HUES64 (cell line): ENCODE results near the gene SMIM43.

Experiments used
- H3K27ac ChIP-seq: 2 replicates; pipeline ENCODE4 v1.7.0; 2013; ENCODE audit warnings: low read depth, low read length, inconsistent platforms
- H3K27me3 ChIP-seq: 2 replicates; pipeline ENCODE4 v1.6.1; 2013; ENCODE audit warnings: mild to moderate bottlenecking, low read length; ENCODE audit not compliant: insufficient read depth
- H3K36me3 ChIP-seq: 2 replicates; pipeline ENCODE4 v1.6.1; 2013; ENCODE audit warnings: mild to moderate bottlenecking, low read length; ENCODE audit not compliant: insufficient read depth
- H3K4me1 ChIP-seq: 2 replicates; pipeline ENCODE4 v1.6.1; 2013; ENCODE audit warnings: mild to moderate bottlenecking, low read length, moderate library complexity; ENCODE audit not compliant: insufficient read depth
- H3K4me3 ChIP-seq: 2 replicates; pipeline ENCODE4 v1.5.1; 2013; ENCODE audit warnings: mild to moderate bottlenecking, low read length, moderate library complexity
- H3K9ac ChIP-seq: 2 replicates; pipeline ENCODE4 v1.6.1; 2013; ENCODE audit warnings: mild to moderate bottlenecking, low read depth, low read length
- H3K9me3 ChIP-seq: 2 replicates; pipeline ENCODE4 v1.6.1; 2013; ENCODE audit warnings: low read depth, low read length; ENCODE audit not compliant: insufficient read depth
- WGBS: fragments of 150-250, 120-280 bp; methylation state at CpG from one replicate; pipeline ENCODE4 v1.1.7; 2013; ENCODE audit warnings: missing lambda C conversion rate; 5-methylcytosine and 5-hydroxymethylcytosine counted together

SMIM43 gene

GRCh38 chr4:121794505-121795188 is 29.7 kb upstream of the SMIM43 start:
- H3K9ac ChIP-seq, result no peak overlapping the region
- no peaks in the 10 kb centered on the region for H3K9me3 ChIP-seq
- H3K27me3 ChIP-seq, result no peaks in the 10 kb centered on the region
- no peak overlapping the region for H3K27ac ChIP-seq
- H3K4me1 ChIP-seq, result peaks cover 26% of the 10 kb centered on the region
- no peaks in the 10 kb centered on the region for H3K36me3 ChIP-seq
- 83% methylated on average over 5 of the region's 5 CpGs for WGBS
- H3K4me3 ChIP-seq, result no peak overlapping the region

GRCh38 chr4:121792966-121793365 is 28.0 kb upstream of the SMIM43 start:
- H3K4me1 ChIP-seq, result peaks cover 27% of the 10 kb centered on the region
- H3K9me3 ChIP-seq, result no peaks in the 10 kb centered on the region
- WGBS, result 91% methylated on average over 2 of the region's 2 CpGs
- H3K27me3 ChIP-seq, result no peaks in the 10 kb centered on the region
- H3K27ac ChIP-seq, result no peak overlapping the region
- no peak overlapping the region for H3K9ac ChIP-seq
- H3K4me3 ChIP-seq, result no peak overlapping the region
- H3K36me3 ChIP-seq, result no peaks in the 10 kb centered on the region

- WGBS, result 96% methylated on average over 5 of the region's 5 CpGs
- Histone ChIP-seq H3K36me3 (no peaks in the 10 kb centered on the region), H3K9ac (no peak overlapping the region), H3K27ac (no peak overlapping the region), H3K4me1 (peaks cover 29% of the 10 kb centered on the region), H3K4me3 (no peak overlapping the region), H3K9me3 (no peaks in the 10 kb centered on the region), H3K27me3 (no peaks in the 10 kb centered on the region)
These were observed 26.5 kb upstream of the SMIM43 start for GRCh38 chr4:121791481-121791880.

GRCh38 chr4:121790976-121791375 is 26.0 kb upstream of the SMIM43 start:
- Histone ChIP-seq H3K36me3 (no peaks in the 10 kb centered on the region), H3K4me1 (peaks cover 24% of the 10 kb centered on the region), H3K9ac (no peak overlapping the region), H3K27me3 (no peaks in the 10 kb centered on the region), H3K27ac (no peak overlapping the region), H3K4me3 (no peak overlapping the region), H3K9me3 (no peaks in the 10 kb centered on the region)

GRCh38 chr4:121789960-121790829 is 25.2 kb upstream of the SMIM43 start:
- Histone ChIP-seq H3K9me3 (no peaks in the 10 kb centered on the region), H3K27ac (no peak overlapping the region), H3K4me3 (no peak overlapping the region), H3K36me3 (no peaks in the 10 kb centered on the region), H3K4me1 (peaks cover 16% of the 10 kb centered on the region), H3K27me3 (no peaks in the 10 kb centered on the region), H3K9ac (no peak overlapping the region)
- WGBS, result 89% methylated on average over 3 of the region's 3 CpGs

- H3K9me3 ChIP-seq, result no peaks in the 10 kb centered on the region
- no peak overlapping the region for H3K9ac ChIP-seq
- H3K36me3 ChIP-seq, result no peaks in the 10 kb centered on the region
- H3K27ac ChIP-seq, result no peak overlapping the region
- peaks cover 9% of the 10 kb centered on the region; the same call in 1 of the 2 replicates for H3K4me1 ChIP-seq
- H3K27me3 ChIP-seq, result no peaks in the 10 kb centered on the region
- WGBS, result 100% methylated on average over 1 of the region's 1 CpG
- no peak overlapping the region for H3K4me3 ChIP-seq
These were observed 24.5 kb upstream of the SMIM43 start for GRCh38 chr4:121789455-121789854.

- Histone ChIP-seq H3K4me3 (no peak overlapping the region), H3K4me1 (peaks cover 7% of the 10 kb centered on the region; the same call in 1 of the 2 replicates), H3K36me3 (no peaks in the 10 kb centered on the region), H3K9ac (no peak overlapping the region), H3K27ac (no peak overlapping the region), H3K27me3 (no peaks in the 10 kb centered on the region), H3K9me3 (no peaks in the 10 kb centered on the region)
- 87% methylated on average over 2 of the region's 2 CpGs for WGBS
These were observed 23.9 kb upstream of the SMIM43 start for GRCh38 chr4:121788896-121789295.

- Histone ChIP-seq H3K9ac (no peak overlapping the region), H3K4me3 (no peak overlapping the region), H3K36me3 (no peaks in the 10 kb centered on the region), H3K4me1 (peaks cover 7% of the 10 kb centered on the region; the same call in 1 of the 2 replicates), H3K9me3 (no peaks in the 10 kb centered on the region), H3K27ac (no peak overlapping the region), H3K27me3 (no peaks in the 10 kb centered on the region)
- 86% methylated on average over 1 of the region's 2 CpGs for WGBS
These were observed 21.3 kb upstream of the SMIM43 start for GRCh38 chr4:121786221-121786620.

- Histone ChIP-seq H3K27ac (no peak overlapping the region), H3K27me3 (no peaks in the 10 kb centered on the region), H3K4me1 (peaks cover 7% of the 10 kb centered on the region; the same call in 1 of the 2 replicates), H3K9ac (no peak overlapping the region), H3K9me3 (no peaks in the 10 kb centered on the region), H3K4me3 (no peak overlapping the region), H3K36me3 (no peaks in the 10 kb centered on the region)
- WGBS, result 93% methylated on average over 4 of the region's 4 CpGs
These were observed 20.5 kb upstream of the SMIM43 start for GRCh38 chr4:121785479-121785878.

- H3K36me3 ChIP-seq, result no peaks in the 10 kb centered on the region
- H3K4me1 ChIP-seq, result peaks cover 7% of the 10 kb centered on the region; the same call in 1 of the 2 replicates
- H3K27me3 ChIP-seq, result no peaks in the 10 kb centered on the region
- H3K4me3 ChIP-seq, result no peak overlapping the region
- 83% methylated on average over 2 of the region's 2 CpGs for WGBS
- H3K27ac ChIP-seq, result no peak overlapping the region
- no peaks in the 10 kb centered on the region for H3K9me3 ChIP-seq
- no peak overlapping the region for H3K9ac ChIP-seq
These were observed 20.0 kb upstream of the SMIM43 start for GRCh38 chr4:121784975-121785374.

GRCh38 chr4:121784401-121784800 is 19.4 kb upstream of the SMIM43 start:
- Histone ChIP-seq H3K9me3 (no peaks in the 10 kb centered on the region), H3K9ac (no peak overlapping the region), H3K4me3 (no peak overlapping the region), H3K27me3 (no peaks in the 10 kb centered on the region), H3K36me3 (no peaks in the 10 kb centered on the region), H3K4me1 (peaks cover 7% of the 10 kb centered on the region; the same call in 1 of the 2 replicates), H3K27ac (no peak overlapping the region)
- WGBS, result 91% methylated on average over 1 of the region's 1 CpG
